Measurements from ENCODE around the gene CNBP. TPM values are rescaled to one million over a fixed set of nuclear protein-coding genes. Genes with fewer than 3 reads are reported as not detected.

CNBP gene
- 298 TPM for total RNA-seq
- long read RNA-seq, transcript CNBP-208 (5 exons, 1,549 nt), result minor isoform, 13 of 581 reads
- long read RNA-seq, transcript CNBP-207 (5 exons, 1,626 nt), result minor isoform, 183 of 581 reads
- long read RNA-seq, transcript CNBP-201 (5 exons, 1,664 nt), result major isoform, 211 of 581 reads
- long read RNA-seq, transcript CNBP-204 (5 exons, 1,641 nt), result minor isoform, 64 of 581 reads
- long read RNA-seq, partial matches to known transcripts, result 10 of 581 reads
- long read RNA-seq, other reads (novel, unspliced or antisense), result 93 of 581 reads

DNA sequence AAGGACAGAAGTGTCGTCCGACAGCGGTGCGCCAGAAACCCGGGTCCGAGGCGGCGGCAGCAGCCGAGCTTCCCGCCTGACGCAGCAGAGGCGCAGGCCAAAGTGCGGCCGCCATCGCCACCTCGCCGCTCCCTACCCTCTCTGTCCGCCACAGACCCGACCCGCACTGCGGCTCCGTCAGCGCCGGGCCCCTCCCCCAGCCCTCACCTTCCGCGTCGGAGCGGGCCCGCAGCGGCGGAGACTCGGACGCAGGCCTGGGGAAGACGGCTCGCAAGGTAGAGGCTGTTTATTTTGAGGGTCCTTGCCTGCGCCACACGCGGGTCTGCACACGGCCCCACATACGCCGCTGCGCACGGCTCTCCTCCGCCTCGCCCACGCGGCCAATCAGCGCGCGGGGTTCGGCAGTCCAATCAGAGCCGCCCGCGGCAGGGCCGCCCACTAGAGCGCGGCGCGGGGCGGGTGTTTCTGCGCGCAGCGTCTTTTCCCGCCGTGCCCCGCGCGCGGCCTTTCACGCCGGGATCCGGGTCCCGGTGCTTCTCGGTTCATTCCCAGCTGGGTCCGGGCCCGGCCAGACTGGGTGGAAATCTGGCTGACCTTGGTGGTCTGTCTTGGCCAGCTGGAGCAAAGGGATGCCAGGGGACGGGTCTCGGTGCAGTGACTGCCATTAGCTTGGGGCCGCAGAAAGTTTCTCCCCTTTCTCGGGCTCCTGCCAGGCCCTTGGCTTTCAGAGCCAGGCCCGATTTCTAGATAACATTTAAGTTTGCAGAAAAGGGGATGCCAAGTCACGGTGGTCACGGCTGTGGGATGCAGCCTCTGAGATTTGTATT, at the start of gene CNBP:
TSS of gene CNBP (minus strand) at position 328 of the 827 bp plus-strand sequence. CDS start 12,139 bp downstream, outside the sequence.
- peaks cover 52% of the 10 kb centered on the region for H3K4me1 ChIP-seq
- H3K27me3 ChIP-seq (ENCODE audit: low read depth), result no peaks in the 10 kb centered on the region
- intact Hi-C loops (cut with DNase I), result no loop called here
- H3K27ac ChIP-seq, result peak within 1 kb of the TSS; percentile 100
- peaks cover 5% of the 10 kb centered on the region for H3K36me3 ChIP-seq
- ATAC-seq (peak; percentile 99 to 100), DNase-seq (peak; percentile 95)
- H3K4me3 ChIP-seq, result peak within 1 kb of the TSS; percentile 96
- no peaks in the 10 kb centered on the region for H3K9me3 ChIP-seq
- TF ChIP-seq, protein P1, sequence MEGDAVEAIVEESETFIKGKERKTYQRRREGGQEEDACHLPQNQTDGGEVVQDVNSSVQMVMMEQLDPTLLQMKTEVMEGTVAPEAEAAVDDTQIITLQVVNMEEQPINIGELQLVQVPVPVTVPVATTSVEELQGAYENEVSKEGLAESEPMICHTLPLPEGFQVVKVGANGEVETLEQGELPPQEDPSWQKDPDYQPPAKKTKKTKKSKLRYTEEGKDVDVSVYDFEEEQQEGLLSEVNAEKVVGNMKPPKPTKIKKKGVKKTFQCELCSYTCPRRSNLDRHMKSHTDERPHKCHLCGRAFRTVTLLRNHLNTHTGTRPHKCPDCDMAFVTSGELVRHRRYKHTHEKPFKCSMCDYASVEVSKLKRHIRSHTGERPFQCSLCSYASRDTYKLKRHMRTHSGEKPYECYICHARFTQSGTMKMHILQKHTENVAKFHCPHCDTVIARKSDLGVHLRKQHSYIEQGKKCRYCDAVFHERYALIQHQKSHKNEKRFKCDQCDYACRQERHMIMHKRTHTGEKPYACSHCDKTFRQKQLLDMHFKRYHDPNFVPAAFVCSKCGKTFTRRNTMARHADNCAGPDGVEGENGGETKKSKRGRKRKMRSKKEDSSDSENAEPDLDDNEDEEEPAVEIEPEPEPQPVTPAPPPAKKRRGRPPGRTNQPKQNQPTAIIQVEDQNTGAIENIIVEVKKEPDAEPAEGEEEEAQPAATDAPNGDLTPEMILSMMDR (IDR thresholded peaks at IDR 0.05), result no peak

DNA sequence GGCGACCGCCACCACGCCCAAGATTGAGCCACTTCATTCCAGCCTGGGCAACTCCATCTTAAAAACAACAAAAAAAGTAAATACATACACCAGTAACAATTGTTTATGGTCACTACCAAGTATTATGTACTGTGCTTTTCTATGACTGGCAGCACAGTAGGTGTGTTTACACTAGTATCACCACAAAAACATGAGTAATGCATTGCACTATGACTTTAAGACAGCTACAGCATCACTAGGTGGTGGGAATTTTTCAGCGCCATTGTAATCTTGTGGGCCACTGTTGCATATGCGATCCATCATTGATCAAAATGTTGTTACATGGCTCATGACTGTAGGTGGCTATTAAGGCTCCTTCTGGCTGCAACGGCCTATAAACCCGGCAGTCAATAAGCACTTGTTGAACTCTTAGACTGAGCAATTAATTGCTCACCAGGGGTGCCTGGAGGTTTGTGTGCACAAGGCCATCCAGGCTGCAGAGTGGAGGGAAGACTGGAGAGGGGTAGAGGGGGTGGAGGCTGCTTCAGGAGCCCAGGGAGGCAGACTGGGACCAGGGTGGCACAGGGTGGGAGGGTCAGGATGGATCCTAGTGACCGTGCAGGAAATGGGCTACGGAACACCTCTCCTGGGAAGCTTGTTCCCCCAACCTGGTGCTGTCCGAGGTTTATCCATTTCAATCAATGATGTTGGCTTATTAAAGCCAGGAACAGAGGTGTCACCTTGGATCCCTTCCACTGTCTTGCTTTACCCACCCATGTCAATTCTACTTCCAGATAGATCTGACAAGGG, 47.8 kb upstream of the CNBP start:
- intact Hi-C loops (cut with DNase I), result no loop called here
- no peak for ATAC-seq
- no peaks in the 10 kb centered on the region for H3K36me3 ChIP-seq
- DNase-seq, result no peak
- TF ChIP-seq, protein P1 (IDR thresholded peaks at IDR 0.05), result no peak
- no peaks in the 10 kb centered on the region for H3K9me3 ChIP-seq
- no peak overlapping the region for H3K4me3 ChIP-seq
- peaks cover 33% of the 10 kb centered on the region for H3K4me1 ChIP-seq
- H3K27ac ChIP-seq, result peak overlapping the region; percentile 82
- no peaks in the 10 kb centered on the region for H3K27me3 ChIP-seq (ENCODE audit: low read depth)

DNA sequence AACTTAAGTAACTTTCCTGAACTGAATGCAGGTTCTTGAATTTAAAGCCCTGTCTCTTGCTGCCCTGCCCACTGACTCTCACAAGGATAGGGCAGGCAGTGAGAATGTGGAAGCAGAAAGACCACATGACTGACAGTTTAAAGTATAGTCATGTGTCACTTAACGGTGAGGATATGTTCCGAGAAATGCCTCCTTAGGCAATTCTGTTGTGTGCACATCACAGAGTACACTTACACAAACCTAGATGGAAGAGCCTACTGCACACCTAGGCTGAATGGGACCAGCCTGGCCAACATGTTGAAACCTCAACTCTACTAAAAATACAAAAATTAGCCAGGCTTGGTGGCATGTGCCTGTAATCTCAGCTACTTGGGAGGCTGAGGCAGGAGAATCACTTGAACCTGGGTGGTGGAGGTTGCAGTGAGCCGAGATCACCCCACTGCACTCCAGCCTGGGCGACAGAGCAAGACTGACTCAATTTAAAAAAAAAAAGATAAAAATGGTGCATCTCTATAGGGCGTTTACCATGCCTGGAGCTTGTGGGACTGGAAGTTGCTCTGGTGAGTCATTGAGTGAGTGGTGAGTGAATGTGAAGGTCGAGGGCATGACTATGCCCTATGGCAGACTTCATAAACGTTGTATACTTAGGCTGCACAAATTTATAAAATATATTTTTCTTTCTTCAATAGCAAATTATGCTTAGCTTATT, 46.8 kb upstream of the CNBP start:
- peak overlapping the region; percentile 82 for H3K27ac ChIP-seq
- ATAC-seq, result peak; percentile 71 to 85
- peak; percentile 53 for DNase-seq
- H3K4me3 ChIP-seq, result peak overlapping the region; percentile 3
- intact Hi-C loops (cut with DNase I), result no loop called here
- no peaks in the 10 kb centered on the region for H3K36me3 ChIP-seq
- no peaks in the 10 kb centered on the region for H3K27me3 ChIP-seq (ENCODE audit: low read depth)
- H3K9me3 ChIP-seq, result no peaks in the 10 kb centered on the region
- TF ChIP-seq, protein P1 (IDR thresholded peaks at IDR 0.05), result no peak
- H3K4me1 ChIP-seq, result peaks cover 43% of the 10 kb centered on the region

DNA sequence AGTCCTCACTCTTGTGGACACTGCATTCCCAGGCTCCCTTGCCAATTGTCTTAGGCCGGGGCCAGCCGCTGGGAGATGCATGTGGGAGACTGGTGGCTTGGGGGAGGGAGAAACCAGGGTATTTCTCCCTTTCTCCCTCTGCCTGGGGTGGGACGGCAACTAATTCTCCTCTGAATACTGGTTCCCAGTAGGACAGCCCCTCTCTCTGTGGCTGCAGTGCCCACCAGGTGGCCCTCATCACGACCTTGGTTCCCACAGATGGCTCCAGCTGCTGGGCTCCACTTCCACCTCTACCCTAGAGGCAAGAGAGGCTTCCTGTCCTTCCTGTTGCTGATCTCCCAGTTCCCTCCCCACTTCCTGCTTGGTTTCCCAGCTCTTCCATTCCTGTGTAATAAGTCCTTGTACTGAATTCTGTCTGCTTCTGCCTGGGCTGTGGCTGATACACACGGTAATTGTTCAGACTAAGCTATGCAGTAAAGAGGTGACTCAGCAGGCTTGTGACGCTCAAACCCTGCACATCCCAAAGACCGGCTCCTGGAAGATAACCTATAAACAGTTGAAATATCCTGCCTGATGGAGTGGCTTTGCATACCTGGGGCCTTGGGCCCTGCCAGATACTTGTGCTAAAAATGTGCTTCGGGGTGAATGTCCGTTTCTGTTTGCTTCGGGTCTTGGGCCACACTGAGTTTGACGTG, 45.3 kb upstream of the CNBP start:
- TF ChIP-seq, protein P1 (IDR thresholded peaks at IDR 0.05), result no peak
- Histone ChIP-seq H3K9me3 (no peaks in the 10 kb centered on the region), H3K27ac (peak overlapping the region; percentile 82), H3K36me3 (no peaks in the 10 kb centered on the region), H3K4me1 (peaks cover 57% of the 10 kb centered on the region), H3K27me3 (ENCODE audit: low read depth) (no peaks in the 10 kb centered on the region), H3K4me3 (no peak overlapping the region)
- intact Hi-C loops (cut with DNase I), result no loop called here
- DNase-seq (peak; percentile 54), ATAC-seq (peak in 1 of 2 donors; percentile 3)
